Lung (tissue), 12 donors: ENCODE results near the gene MAGI2. TPM values are rescaled to one million over a fixed set of nuclear protein-coding genes. Genes with fewer than 3 reads are reported as not detected.

Experiments
- ATAC-seq: fragments of 200-7000 bp; cut with Tn5 transposase; one replicate; pipeline ENCODE4 v1.9.1; 2020; ENCODE audit warnings: moderate number of reproducible peaks; ENCODE audit not compliant: insufficient read depth, low FRiP score
- DNase-seq, 3 donors: peaks; one replicate each; pipeline ENCODE4 v3.0.0-alpha.2; 2013 to 2017
- H3K27ac ChIP-seq, 2 donors: one replicate each; pipeline ENCODE4 v1.5.1; 2013; ENCODE audit warnings: mild to moderate bottlenecking in 2 of 2, moderate library complexity in 2 of 2, control low read depth in 1 of 2, inconsistent platforms in 1 of 2, low read depth in 1 of 2, low read length in 1 of 2
- H3K27me3 ChIP-seq, 3 donors: one replicate each; pipeline ENCODE4 v1.5.1; 2013; ENCODE audit warnings: low read length in 2 of 3; ENCODE audit not compliant: control insufficient read depth in 3 of 3, insufficient read depth in 3 of 3
- H3K36me3 ChIP-seq, 4 donors: one replicate each; pipeline ENCODE4 v1.5.1; 2013; ENCODE audit warnings: low read length in 4 of 4, mild to moderate bottlenecking in 1 of 4, moderate library complexity in 1 of 4; ENCODE audit not compliant: control insufficient read depth in 4 of 4, insufficient read depth in 4 of 4
- H3K4me1 ChIP-seq, 5 donors: one replicate each; pipeline ENCODE4 v1.5.1; 2013; ENCODE audit warnings: low read length in 5 of 5, mild to moderate bottlenecking in 2 of 5, moderate library complexity in 1 of 5; ENCODE audit not compliant: control insufficient read depth in 5 of 5, insufficient read depth in 5 of 5
- H3K4me3 ChIP-seq: one replicate; pipeline ENCODE4 v1.5.1; 2013; ENCODE audit warnings: mild to moderate bottlenecking, control low read depth, moderate library complexity
- H3K9ac ChIP-seq, 2 donors: one replicate each; pipeline ENCODE4 v1.5.1; 2013; ENCODE audit warnings: low read length in 2 of 2, control low read depth in 1 of 2; ENCODE audit not compliant: insufficient read depth in 1 of 2
- H3K9me3 ChIP-seq, 4 donors: one replicate each; pipeline ENCODE4 v1.5.1; 2013; ENCODE audit warnings: low read length in 3 of 4, mild to moderate bottlenecking in 1 of 4, moderate library complexity in 1 of 4; ENCODE audit not compliant: control insufficient read depth in 4 of 4, insufficient read depth in 3 of 4
- WGBS, 2 donors: extraction: QIAGEN DNeasy Blood & Tissue Kit; methylation state at CpG; one replicate each; pipeline ENCODE4 v1.1.7; 2013; 5-methylcytosine and 5-hydroxymethylcytosine counted together
- polyA plus RNA-seq, 2 donors: library from polyadenylated mRNA; stranded (reverse); fragments of 200-250 nt; gene quantifications; one replicate each; pipeline ENCODE4 v1.2.1, GENCODE V29; 2013
- total RNA-seq, 2 donors: library from RNA; depleted of rRNA in 1 of 2; stranded (reverse); fragments of >200 nt in 1 of 2; gene quantifications; one replicate each; pipeline ENCODE4 v1.2.1, GENCODE V29; 2014 to 2021
- TF ChIP-seq, protein P1 (sequence below): IDR thresholded peaks from 2 replicates; pipeline ENCODE4 v1.5.1; 2012; ENCODE audit warnings: mild to moderate bottlenecking; ENCODE audit errors: control extremely low read depth, extremely low read depth
- donor health status: control.
- donor health status: control.
- donor health status: Bipolar disorder and iron deficiency.
- donor health status: healthy.
- donor health status: DM: yes; HTN: yes; CAD: no.

The MAGI2 gene
- total and polyA plus RNA-seq, 4 donors: 0.94 to 18.0 (median 5.3) TPM

DNA sequence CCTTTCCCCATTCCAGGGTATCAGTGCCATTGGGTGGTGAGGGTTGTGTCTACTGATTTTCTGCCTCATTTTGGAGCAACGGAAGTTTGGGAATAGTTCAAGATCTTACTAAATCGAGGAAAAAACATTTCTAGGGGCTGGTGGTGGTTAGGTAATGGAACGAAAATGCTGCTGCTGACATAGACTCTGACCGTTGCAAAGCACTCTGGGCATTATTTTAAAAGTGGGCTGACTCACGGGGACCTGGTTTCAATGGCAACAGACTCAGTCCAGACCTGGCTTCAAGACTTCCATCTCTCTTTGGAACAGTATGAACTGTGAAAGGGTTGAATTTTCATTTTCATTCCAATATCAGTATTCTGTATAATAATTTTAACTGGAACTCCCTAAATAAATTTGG is 1370.9 kb downstream of the MAGI2 start:
- 89 to 93% methylated on average over 5 of the region's 5 CpGs for WGBS, 2 donors
- ATAC-seq (no peak), DNase-seq (no peak)

DNA sequence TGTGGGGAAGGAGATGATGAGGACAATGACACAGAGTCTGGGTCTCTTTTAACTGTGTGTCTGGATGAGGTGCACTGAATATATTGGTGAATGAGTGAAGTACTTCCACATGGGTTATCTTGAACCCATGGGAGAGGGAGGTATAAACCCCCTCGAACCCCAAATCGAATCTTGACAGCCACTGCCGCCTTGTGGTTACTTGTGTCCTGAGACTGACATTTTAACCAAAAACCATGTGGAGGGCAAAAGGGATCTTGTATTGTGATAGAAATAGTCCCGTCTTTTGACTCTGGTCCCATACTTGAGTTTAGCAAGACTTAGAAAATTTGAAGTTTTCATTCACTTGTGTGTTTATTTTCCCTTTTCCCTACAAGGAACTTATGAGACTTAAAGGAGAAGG is 1371.6 kb downstream of the MAGI2 start:
- Histone ChIP-seq H3K4me1 (peaks cover 0 to 6% (median 0%) of the 10 kb centered on the region in 5 donors), H3K27me3 (no peaks in the 10 kb centered on the region), H3K9ac (no peak overlapping the region), H3K4me3 (no peak overlapping the region), H3K27ac (no peak overlapping the region), H3K9me3 (no peaks in the 10 kb centered on the region), H3K36me3 (no peaks in the 10 kb centered on the region)
- TF ChIP-seq, protein P1, sequence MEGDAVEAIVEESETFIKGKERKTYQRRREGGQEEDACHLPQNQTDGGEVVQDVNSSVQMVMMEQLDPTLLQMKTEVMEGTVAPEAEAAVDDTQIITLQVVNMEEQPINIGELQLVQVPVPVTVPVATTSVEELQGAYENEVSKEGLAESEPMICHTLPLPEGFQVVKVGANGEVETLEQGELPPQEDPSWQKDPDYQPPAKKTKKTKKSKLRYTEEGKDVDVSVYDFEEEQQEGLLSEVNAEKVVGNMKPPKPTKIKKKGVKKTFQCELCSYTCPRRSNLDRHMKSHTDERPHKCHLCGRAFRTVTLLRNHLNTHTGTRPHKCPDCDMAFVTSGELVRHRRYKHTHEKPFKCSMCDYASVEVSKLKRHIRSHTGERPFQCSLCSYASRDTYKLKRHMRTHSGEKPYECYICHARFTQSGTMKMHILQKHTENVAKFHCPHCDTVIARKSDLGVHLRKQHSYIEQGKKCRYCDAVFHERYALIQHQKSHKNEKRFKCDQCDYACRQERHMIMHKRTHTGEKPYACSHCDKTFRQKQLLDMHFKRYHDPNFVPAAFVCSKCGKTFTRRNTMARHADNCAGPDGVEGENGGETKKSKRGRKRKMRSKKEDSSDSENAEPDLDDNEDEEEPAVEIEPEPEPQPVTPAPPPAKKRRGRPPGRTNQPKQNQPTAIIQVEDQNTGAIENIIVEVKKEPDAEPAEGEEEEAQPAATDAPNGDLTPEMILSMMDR: no peak
- no peak for ATAC-seq
- 77 to 88% methylated on average over 4 of the region's 4 CpGs for WGBS, 2 donors
- no peak for DNase-seq

More for the DNA sequence above, 1370.9 kb downstream of the MAGI2 start:
- Histone ChIP-seq H3K4me3 (no peak overlapping the region), H3K36me3 (no peaks in the 10 kb centered on the region), H3K4me1 (peaks cover 0 to 6% (median 0%) of the 10 kb centered on the region in 5 donors), H3K27ac (no peak overlapping the region), H3K9ac (no peak overlapping the region), H3K27me3 (no peaks in the 10 kb centered on the region), H3K9me3 (no peaks in the 10 kb centered on the region)
- TF ChIP-seq, protein P1: no peak

DNA sequence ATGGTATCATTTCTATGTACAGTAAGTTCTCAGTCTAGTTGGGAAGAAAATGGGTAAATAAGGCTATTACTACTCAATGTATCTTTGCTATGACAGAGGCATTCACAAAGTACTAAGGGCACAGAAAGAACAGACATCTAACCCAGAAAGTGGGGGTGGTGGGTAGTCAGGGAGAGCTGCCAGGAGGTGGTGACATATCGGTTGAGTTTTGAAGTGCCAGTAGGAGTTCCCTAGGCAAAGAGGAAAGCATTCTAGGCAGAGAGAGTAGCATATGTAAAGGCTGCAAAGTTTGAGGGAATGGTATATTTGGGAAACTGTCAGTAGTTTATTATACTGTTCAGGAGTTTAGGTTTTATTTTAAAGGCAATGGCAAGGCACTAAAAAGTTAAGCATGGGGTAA is 1372.1 kb downstream of the MAGI2 start:
- TF ChIP-seq, protein P1: no peak
- H3K9me3 ChIP-seq: no peaks in the 10 kb centered on the region
- no peaks in the 10 kb centered on the region for H3K27me3 ChIP-seq
- H3K4me1 ChIP-seq: peaks cover 0 to 6% (median 0%) of the 10 kb centered on the region in 5 donors
- DNase-seq: no peak
- H3K9ac ChIP-seq: no peak overlapping the region
- no peak overlapping the region for H3K4me3 ChIP-seq
- WGBS, 2 donors: 94 to 98% methylated on average over 1 of the region's 1 CpG
- no peak overlapping the region for H3K27ac ChIP-seq
- ATAC-seq: no peak
- H3K36me3 ChIP-seq: no peaks in the 10 kb centered on the region

DNA sequence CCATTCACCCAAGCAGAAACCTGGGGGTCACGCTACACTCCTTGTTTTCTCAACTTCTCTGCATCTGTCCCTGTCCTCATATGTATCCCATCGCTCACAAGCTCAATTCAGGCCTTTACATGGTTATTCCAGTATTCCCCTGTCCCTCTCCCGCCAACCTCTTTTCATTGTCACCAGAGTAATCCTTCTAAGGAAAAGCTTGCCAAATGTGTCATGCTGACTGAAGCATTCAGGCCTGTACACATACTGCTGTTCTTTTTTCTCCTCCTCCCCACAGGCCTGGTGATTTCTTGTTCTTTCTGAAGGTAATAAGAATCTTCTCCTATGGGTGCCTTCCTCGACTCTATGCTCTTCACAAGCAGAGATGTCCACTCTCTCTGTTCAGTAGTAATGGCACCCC is 1372.7 kb downstream of the MAGI2 start:
- Histone ChIP-seq H3K4me1 (peaks cover 0 to 6% (median 0%) of the 10 kb centered on the region in 5 donors), H3K9ac (no peak overlapping the region), H3K36me3 (no peaks in the 10 kb centered on the region), H3K4me3 (no peak overlapping the region), H3K27me3 (no peaks in the 10 kb centered on the region), H3K9me3 (no peaks in the 10 kb centered on the region), H3K27ac (no peak overlapping the region)
- ATAC-seq: no peak
- DNase-seq: peak in 2 of 3 donors; percentile 27 to 66
- TF ChIP-seq, protein P1: no peak
- WGBS, 2 donors: 93 to 96% methylated on average over 4 of the region's 4 CpGs
